BJ (cell line): ENCODE data around the gene CDC14A. TPM values are rescaled to one million over a fixed set of nuclear protein-coding genes. Genes with fewer than 3 reads are reported as not detected.

ENCODE experiments used
- CTCF ChIA-PET: fragments of 350-600 bp; formaldehyde crosslinking; extraction: SDS; loops from one replicate; lab custom pipeline; 2021; ENCODE audit warnings: antibody characterized with exemption, inconsistent platforms; lab: Yijun Ruan, JAX
- POLR2A ChIA-PET: fragments of 300-600 bp; sonication (Branson Sonifier 250); formaldehyde crosslinking; extraction: SDS; loops from one replicate; lab custom pipeline; 2021; ENCODE audit warnings: antibody characterized with exemption; lab: Charles Lee
- DNase-seq: peaks from one replicate; pipeline ENCODE4 v3.0.0-alpha.2; 2011; ENCODE audit warnings: low read depth
- H3K27me3 ChIP-seq: 2 replicates; pipeline ENCODE4 v1.6.0; 2011; ENCODE audit warnings: low read length; ENCODE audit not compliant: control insufficient read depth, insufficient read depth
- H3K36me3 ChIP-seq: 2 replicates; pipeline ENCODE4 v1.5.1; 2011; ENCODE audit warnings: low read length; ENCODE audit not compliant: control insufficient read depth, insufficient read depth
- H3K4me3 ChIP-seq: 2 replicates; pipeline ENCODE4 v1.5.1; 2011; ENCODE audit warnings: low read depth, mild to moderate bottlenecking, control low read depth, low read length
- CTCF ChIP-seq: IDR thresholded peaks from 2 replicates; pipeline ENCODE4 v1.5.1; 2011; ENCODE audit warnings: low read depth, mild to moderate bottlenecking, control low read depth, inconsistent platforms, low read length, moderate library complexity; ENCODE audit not compliant: insufficient read depth
- polyA minus RNA-seq: library from RNA; depleted of rRNA, polyadenylated mRNA; stranded (reverse); fragments of >200 nt; gene quantifications from 2 replicates; pipeline ENCODE4 v1.2.3, GENCODE V29; 2011; rRNA and poly(A)+ RNA removed
- polyA plus RNA-seq: library from polyadenylated mRNA; depleted of rRNA; stranded (reverse); fragments of >200 nt; gene quantifications from 2 replicates; pipeline ENCODE4 v1.2.3, GENCODE V29; 2011; rRNA removed

CDC14A gene
- polyA plus RNA-seq (1.6 and 2.7 TPM in 2 replicates), polyA minus RNA-seq (2.1 and 4.1 TPM in 2 replicates)

DNA sequence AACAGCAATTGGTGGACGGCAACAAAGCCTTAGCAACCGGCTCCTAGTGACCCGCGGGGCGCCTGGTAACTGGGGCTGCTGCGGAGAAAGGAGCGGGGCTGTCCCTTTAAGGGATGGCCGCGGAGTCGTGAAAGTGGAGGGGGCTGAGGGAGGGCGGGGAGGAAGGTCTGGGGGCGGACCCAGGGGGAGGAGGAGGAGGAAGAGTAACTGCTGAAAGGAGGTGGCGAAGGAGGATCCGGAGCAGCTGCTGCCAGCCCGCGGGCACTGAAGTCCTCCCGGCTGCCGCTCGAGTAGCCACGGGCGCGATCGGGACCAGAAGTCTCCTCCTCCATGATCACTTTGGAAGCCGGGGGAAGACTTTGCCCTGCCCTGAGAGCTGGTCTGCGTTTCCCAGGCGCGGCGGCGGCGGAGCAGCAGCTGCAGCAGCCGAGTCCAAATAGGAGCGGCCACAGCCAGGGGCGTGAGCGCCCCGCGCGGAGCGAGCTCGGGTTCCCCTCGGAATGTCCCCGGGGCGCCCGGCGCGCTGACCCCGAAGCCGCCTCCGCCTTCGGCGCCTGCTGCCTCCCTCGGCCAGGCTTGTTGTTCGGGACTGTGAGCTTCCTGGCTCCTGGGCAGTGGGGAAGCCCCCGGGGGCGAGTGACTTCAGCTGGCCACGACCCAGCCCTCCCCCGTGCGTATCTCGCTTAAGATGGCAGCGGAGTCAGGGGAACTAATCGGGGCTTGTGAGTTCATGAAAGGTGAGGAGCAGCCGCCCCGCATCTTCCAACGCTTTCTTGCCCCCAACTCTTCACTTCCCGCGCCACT lies at the start of gene CDC14A:
Gene CDC14A, plus strand, starts transcription at position 240 of the 804 bp plus-strand sequence. Its CDS starts 449 bp downstream, at position 689.
- Histone ChIP-seq H3K27me3 (no peaks in the 10 kb centered on the region), H3K4me3 (peak within 1 kb of the TSS; percentile 90), H3K36me3 (no peaks in the 10 kb centered on the region)
- POLR2A ChIA-PET: no interaction called here
- no peak for TF ChIP-seq CTCF
- peak; percentile 78 for DNase-seq
- CTCF ChIA-PET: interaction anchor here (0.6 to 1.6 kb wide), 4 partner anchors 39 to 667 kb away, joined by 3 to 4 read pairs (median 3); no protein-coding TSS in a partner anchor

GRCh38 chr1:100302739-100303138 lies 49.6 kb upstream of the CDC14A start:
- Histone ChIP-seq H3K27me3 (no peaks in the 10 kb centered on the region), H3K36me3 (no peaks in the 10 kb centered on the region), H3K4me3 (no peak overlapping the region)
- TF ChIP-seq CTCF: no peak
- POLR2A ChIA-PET: no interaction called here
- CTCF ChIA-PET: no interaction called here
- DNase-seq: no peak

- H3K36me3 ChIP-seq: no peaks in the 10 kb centered on the region
- no peak for TF ChIP-seq CTCF
- ChIA-PET POLR2A (no interaction called here), CTCF (no interaction called here)
- H3K4me3 ChIP-seq: no peak overlapping the region
- DNase-seq: no peak
- H3K27me3 ChIP-seq: no peaks in the 10 kb centered on the region
These were observed 48.1 kb upstream of the CDC14A start for GRCh38 chr1:100304227-100304626.

DNA sequence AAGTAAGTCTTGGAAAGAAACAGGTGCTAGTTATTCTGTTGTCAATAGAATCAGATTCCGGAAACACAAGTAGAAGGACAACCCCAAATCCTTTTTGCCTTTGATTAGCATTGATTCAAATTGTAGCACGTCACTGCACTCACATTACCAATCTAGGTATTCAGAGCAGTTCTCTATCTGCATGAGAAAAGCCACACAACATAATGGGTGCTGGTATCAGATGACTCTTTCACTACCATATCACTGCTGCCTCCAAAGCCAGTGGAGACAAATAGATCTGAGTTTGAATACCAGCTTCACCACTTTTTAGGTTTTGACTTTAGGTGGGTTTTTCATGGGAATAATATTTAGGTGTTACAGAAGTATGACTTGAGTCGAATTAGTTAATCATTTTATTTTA lies 47.4 kb upstream of the CDC14A start:
- Histone ChIP-seq H3K36me3 (no peaks in the 10 kb centered on the region), H3K27me3 (no peaks in the 10 kb centered on the region), H3K4me3 (no peak overlapping the region)
- TF ChIP-seq CTCF: no peak
- no peak for DNase-seq
- POLR2A ChIA-PET: no interaction called here
- CTCF ChIA-PET: no interaction called here

DNA sequence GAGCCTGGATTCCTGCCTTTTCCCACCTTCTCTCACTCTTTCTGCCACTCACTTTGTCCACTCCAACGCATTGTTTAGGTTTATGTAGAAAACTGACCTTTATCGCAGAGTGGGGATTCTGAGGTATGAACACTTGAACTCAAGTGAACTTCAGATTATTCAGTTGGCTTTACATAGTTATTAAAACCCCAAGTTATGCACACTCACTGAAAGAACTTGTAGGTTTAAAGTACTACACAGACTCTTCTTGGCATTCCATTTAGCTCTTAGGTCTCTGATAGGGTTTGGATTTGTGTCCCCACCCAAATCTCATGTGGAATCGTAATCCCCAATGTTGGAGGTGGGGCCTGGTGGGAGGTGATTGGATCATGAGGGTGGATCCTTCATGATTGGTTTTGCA lies 46.4 kb upstream of the CDC14A start:
- ChIA-PET POLR2A (no interaction called here), CTCF (no interaction called here)
- Histone ChIP-seq H3K4me3 (no peak overlapping the region), H3K36me3 (no peaks in the 10 kb centered on the region), H3K27me3 (no peaks in the 10 kb centered on the region)
- TF ChIP-seq CTCF: no peak
- no peak for DNase-seq
